ENCODE results near the gene AADACL4.

The AADACL4 gene

DNA sequence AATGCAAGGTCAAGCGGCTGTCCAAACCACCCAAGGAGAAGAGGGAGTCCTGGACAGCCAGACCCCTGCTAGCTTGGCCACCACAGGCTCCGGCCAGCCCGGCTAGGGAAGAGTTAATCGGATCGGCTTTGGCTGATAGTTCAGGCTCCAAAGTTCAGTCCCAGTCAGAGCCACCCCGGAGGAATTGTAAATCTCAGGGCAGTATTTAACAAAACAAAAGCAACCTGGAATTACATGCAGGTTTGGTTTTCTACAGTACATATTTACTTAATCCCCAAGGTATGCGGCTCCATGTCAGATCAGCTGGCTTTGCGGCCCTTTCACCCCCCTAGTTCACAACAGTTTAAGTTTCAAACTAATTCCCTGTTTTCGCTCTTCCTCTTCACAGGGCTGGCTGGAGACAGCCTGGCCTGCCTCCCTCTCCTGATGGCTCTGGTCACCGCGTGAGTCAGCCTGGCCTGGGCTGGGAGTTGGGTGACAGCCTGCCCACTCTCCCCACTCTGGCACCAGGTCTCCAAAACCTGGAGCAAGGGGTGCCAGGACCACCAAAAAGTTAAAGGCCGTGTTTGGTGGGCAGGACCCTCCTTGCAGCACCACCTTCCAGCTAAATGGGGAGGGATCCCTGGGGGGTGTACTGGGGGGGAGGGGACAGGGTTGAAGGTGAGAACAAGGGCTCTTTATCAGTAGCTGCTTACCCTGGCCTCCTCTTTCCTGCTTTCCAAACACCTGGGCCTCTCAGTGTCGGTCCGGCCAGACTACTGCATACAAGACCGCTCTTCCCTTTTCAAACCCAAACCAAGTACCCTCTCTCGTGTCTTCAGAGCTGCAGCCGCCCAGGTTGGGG, 27.8 kb upstream of the AADACL4 start (continued):
- TF ChIP-seq, protein P1, sequence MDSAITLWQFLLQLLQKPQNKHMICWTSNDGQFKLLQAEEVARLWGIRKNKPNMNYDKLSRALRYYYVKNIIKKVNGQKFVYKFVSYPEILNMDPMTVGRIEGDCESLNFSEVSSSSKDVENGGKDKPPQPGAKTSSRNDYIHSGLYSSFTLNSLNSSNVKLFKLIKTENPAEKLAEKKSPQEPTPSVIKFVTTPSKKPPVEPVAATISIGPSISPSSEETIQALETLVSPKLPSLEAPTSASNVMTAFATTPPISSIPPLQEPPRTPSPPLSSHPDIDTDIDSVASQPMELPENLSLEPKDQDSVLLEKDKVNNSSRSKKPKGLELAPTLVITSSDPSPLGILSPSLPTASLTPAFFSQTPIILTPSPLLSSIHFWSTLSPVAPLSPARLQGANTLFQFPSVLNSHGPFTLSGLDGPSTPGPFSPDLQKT (IDR thresholded peaks at IDR 0.05; ENCODE audit: borderline replicate concordance, low read depth, low read length), result no peak
- TF ChIP-seq ZNF596 (tag by site-specific recombination; IDR thresholded peaks at IDR 0.05) (no peak), ZNF530 (tag by site-specific recombination; IDR thresholded peaks at IDR 0.05; ENCODE audit: low read depth) (no peak), GLIS2 (tag by site-specific recombination; IDR thresholded peaks at IDR 0.05) (peak; percentile 49), ZNF311 (tag by site-specific recombination; IDR thresholded peaks at IDR 0.05; ENCODE audit: borderline replicate concordance) (no peak), ZFHX2 (tag by site-specific recombination; conservative IDR thresholded peaks at IDR 0.05) (0 out of 2 replicates have a peak, but pooled peaks have one; percentile 14), ZNF830 (tag by site-specific recombination; IDR thresholded peaks at IDR 0.05; ENCODE audit: low read depth) (no peak), ZBTB8A (tag by site-specific recombination; IDR thresholded peaks at IDR 0.05) (no peak), TRIM28 (IDR thresholded peaks at IDR 0.05; ENCODE audit: borderline replicate concordance, low read length) (peak; percentile 71; the same call in 1 of the 2 replicates), SP2 (tag by site-specific recombination; IDR thresholded peaks at IDR 0.05) (peak; percentile 30; the same call in 1 of the 2 replicates), SP7 (tag by site-specific recombination; IDR thresholded peaks at IDR 0.05) (peak; percentile 96), ZNF48 (tag by site-specific recombination; IDR thresholded peaks at IDR 0.05) (no peak), ZNF501 (tag by site-specific recombination; IDR thresholded peaks at IDR 0.05) (no peak), SP3 (tag by site-specific recombination; IDR thresholded peaks at IDR 0.05) (peak; percentile 45; the same call in 1 of the 2 replicates), ZBTB17 (tag by site-specific recombination; IDR thresholded peaks at IDR 0.05) (peak; percentile 44; the same call in 1 of the 2 replicates), ZXDB (tag by site-specific recombination; IDR thresholded peaks at IDR 0.05) (no peak), ZNF239 (tag by site-specific recombination; IDR thresholded peaks at IDR 0.05) (no peak), ZNF626 (tag by site-specific recombination; IDR thresholded peaks at IDR 0.05) (no peak), ZNF514 (tag by site-specific recombination; IDR thresholded peaks at IDR 0.05) (no peak), ZNF350 (tag by site-specific recombination; IDR thresholded peaks at IDR 0.05) (no peak)
- TF ChIP-seq, protein P2, sequence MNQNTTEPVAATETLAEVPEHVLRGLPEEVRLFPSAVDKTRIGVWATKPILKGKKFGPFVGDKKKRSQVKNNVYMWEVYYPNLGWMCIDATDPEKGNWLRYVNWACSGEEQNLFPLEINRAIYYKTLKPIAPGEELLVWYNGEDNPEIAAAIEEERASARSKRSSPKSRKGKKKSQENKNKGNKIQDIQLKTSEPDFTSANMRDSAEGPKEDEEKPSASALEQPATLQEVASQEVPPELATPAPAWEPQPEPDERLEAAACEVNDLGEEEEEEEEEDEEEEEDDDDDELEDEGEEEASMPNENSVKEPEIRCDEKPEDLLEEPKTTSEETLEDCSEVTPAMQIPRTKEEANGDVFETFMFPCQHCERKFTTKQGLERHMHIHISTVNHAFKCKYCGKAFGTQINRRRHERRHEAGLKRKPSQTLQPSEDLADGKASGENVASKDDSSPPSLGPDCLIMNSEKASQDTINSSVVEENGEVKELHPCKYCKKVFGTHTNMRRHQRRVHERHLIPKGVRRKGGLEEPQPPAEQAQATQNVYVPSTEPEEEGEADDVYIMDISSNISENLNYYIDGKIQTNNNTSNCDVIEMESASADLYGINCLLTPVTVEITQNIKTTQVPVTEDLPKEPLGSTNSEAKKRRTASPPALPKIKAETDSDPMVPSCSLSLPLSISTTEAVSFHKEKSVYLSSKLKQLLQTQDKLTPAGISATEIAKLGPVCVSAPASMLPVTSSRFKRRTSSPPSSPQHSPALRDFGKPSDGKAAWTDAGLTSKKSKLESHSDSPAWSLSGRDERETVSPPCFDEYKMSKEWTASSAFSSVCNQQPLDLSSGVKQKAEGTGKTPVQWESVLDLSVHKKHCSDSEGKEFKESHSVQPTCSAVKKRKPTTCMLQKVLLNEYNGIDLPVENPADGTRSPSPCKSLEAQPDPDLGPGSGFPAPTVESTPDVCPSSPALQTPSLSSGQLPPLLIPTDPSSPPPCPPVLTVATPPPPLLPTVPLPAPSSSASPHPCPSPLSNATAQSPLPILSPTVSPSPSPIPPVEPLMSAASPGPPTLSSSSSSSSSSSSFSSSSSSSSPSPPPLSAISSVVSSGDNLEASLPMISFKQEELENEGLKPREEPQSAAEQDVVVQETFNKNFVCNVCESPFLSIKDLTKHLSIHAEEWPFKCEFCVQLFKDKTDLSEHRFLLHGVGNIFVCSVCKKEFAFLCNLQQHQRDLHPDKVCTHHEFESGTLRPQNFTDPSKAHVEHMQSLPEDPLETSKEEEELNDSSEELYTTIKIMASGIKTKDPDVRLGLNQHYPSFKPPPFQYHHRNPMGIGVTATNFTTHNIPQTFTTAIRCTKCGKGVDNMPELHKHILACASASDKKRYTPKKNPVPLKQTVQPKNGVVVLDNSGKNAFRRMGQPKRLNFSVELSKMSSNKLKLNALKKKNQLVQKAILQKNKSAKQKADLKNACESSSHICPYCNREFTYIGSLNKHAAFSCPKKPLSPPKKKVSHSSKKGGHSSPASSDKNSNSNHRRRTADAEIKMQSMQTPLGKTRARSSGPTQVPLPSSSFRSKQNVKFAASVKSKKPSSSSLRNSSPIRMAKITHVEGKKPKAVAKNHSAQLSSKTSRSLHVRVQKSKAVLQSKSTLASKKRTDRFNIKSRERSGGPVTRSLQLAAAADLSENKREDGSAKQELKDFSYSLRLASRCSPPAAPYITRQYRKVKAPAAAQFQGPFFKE (tag by site-specific recombination; IDR thresholded peaks at IDR 0.05; ENCODE audit: borderline replicate concordance), result no peak
- TF ChIP-seq, protein P3, sequence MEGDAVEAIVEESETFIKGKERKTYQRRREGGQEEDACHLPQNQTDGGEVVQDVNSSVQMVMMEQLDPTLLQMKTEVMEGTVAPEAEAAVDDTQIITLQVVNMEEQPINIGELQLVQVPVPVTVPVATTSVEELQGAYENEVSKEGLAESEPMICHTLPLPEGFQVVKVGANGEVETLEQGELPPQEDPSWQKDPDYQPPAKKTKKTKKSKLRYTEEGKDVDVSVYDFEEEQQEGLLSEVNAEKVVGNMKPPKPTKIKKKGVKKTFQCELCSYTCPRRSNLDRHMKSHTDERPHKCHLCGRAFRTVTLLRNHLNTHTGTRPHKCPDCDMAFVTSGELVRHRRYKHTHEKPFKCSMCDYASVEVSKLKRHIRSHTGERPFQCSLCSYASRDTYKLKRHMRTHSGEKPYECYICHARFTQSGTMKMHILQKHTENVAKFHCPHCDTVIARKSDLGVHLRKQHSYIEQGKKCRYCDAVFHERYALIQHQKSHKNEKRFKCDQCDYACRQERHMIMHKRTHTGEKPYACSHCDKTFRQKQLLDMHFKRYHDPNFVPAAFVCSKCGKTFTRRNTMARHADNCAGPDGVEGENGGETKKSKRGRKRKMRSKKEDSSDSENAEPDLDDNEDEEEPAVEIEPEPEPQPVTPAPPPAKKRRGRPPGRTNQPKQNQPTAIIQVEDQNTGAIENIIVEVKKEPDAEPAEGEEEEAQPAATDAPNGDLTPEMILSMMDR (tag by site-specific recombination; IDR thresholded peaks at IDR 0.05), result no peak
- TF ChIP-seq, protein P4, sequence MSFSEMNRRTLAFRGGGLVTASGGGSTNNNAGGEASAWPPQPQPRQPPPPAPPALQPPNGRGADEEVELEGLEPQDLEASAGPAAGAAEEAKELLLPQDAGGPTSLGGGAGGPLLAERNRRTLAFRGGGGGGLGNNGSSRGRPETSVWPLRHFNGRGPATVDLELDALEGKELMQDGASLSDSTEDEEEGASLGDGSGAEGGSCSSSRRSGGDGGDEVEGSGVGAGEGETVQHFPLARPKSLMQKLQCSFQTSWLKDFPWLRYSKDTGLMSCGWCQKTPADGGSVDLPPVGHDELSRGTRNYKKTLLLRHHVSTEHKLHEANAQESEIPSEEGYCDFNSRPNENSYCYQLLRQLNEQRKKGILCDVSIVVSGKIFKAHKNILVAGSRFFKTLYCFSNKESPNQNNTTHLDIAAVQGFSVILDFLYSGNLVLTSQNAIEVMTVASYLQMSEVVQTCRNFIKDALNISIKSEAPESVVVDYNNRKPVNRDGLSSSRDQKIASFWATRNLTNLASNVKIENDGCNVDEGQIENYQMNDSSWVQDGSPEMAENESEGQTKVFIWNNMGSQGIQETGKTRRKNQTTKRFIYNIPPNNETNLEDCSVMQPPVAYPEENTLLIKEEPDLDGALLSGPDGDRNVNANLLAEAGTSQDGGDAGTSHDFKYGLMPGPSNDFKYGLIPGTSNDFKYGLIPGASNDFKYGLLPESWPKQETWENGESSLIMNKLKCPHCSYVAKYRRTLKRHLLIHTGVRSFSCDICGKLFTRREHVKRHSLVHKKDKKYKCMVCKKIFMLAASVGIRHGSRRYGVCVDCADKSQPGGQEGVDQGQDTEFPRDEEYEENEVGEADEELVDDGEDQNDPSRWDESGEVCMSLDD (tag by site-specific recombination; IDR thresholded peaks at IDR 0.05), result peak; percentile 50; the same call in 1 of the 2 replicates
- TF ChIP-seq, protein P5, sequence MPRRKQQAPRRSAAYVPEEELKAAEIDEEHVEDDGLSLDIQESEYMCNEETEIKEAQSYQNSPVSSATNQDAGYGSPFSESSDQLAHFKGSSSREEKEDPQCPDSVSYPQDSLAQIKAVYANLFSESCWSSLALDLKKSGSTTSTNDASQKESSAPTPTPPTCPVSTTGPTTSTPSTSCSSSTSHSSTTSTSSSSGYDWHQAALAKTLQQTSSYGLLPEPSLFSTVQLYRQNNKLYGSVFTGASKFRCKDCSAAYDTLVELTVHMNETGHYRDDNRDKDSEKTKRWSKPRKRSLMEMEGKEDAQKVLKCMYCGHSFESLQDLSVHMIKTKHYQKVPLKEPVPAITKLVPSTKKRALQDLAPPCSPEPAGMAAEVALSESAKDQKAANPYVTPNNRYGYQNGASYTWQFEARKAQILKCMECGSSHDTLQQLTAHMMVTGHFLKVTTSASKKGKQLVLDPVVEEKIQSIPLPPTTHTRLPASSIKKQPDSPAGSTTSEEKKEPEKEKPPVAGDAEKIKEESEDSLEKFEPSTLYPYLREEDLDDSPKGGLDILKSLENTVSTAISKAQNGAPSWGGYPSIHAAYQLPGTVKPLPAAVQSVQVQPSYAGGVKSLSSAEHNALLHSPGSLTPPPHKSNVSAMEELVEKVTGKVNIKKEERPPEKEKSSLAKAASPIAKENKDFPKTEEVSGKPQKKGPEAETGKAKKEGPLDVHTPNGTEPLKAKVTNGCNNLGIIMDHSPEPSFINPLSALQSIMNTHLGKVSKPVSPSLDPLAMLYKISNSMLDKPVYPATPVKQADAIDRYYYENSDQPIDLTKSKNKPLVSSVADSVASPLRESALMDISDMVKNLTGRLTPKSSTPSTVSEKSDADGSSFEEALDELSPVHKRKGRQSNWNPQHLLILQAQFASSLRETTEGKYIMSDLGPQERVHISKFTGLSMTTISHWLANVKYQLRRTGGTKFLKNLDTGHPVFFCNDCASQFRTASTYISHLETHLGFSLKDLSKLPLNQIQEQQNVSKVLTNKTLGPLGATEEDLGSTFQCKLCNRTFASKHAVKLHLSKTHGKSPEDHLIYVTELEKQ (tag by site-specific recombination; IDR thresholded peaks at IDR 0.05; ENCODE audit: borderline replicate concordance), result no peak
